ENCODE data around the gene CCDC146. TPM values are rescaled to one million over a fixed set of nuclear protein-coding genes. Genes with fewer than 3 reads are reported as not detected.

CCDC146 gene
- total and polyA plus RNA-seq, 2 of the 13 experiments (the other 11 are each of a cell fraction or from before 2014, with no cell fraction given): 2.4 to 4.1 TPM

DNA sequence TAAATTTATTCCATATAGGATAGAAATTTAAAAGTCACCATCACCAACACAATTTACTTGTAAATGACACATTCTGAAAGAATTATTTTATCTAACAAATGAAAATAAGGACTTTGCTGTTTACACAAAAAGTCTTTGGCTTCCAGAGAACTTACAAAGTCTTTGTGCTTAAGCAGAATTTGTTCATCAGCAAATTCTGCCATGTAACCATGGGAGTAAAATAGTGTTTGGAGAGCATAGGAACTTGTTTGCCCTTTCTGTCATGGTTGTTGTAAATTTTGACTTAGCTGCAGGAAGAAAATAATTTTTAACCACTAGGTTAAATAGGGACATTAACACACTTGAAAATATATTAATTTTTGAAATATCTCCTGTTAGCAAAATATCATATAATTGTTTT is 62.0 kb downstream of the CCDC146 start:
- FAIRE-seq: no peak
- CTCF ChIA-PET (ENCODE audit: low intra/inter-chr PET ratio, low total read pairs): no interaction called here
- TF ChIP-seq ZNF296 (CRISPR knock-in tag; conservative IDR thresholded peaks at IDR 0.05): no peak
- no peak for TF ChIP-seq ZNF251 (CRISPR knock-in tag; IDR thresholded peaks at IDR 0.05)
- no peak for TF ChIP-seq RELA (CRISPR knock-in tag; IDR thresholded peaks at IDR 0.05)

DNA sequence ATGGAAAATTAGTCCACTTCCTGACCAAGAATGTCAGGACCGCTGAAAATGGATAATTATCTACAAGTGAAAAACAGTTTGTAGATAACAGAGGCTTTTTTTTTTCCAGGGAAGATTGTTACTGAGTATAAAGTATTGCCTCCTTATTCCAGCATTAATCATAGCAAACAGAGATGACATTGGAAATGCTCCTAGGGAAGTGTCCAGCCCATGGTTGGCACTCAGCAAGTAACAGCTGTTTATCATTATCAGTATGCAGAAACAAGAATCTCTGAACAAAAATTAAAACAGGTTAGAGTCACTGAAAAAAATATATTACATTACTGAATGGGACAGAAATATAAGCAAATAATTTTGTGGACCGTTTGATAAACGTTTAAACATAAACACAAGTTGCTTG is 62.6 kb downstream of the CCDC146 start:
- in situ Hi-C loops (cut with HindIII; ENCODE audit: extremely low pct_ligation_motif_present, low pct_unique_long_range_greater_than_20kb): no loop called here

More for the DNA sequence above, 62.0 kb downstream of the CCDC146 start:
- POLR2A ChIA-PET: no interaction called here
- ATAC-seq (no peak), DNase-seq (ENCODE audit: low spot score) (no peak)
- Histone ChIP-seq H3K9me3 (ENCODE audit: low read length) (no peaks in the 10 kb centered on the region), H3K4me1 (ENCODE audit: insufficient read depth, low read length) (peaks cover 19% of the 10 kb centered on the region), H3K9ac (ENCODE audit: insufficient read depth, low read depth, low read length) (no peak overlapping the region), H3K27ac (ENCODE audit: extremely low read length, insufficient read depth, low read length) (no peak overlapping the region), H3K36me3 (replicated peaks in 1 of 2; ENCODE audit: control insufficient read depth in 1 of 2, insufficient read depth in 2 of 2, low read length in 2 of 2) (no peaks in the 10 kb centered on the region), H3K79me2 (ENCODE audit: insufficient read depth, low read length) (no peaks in the 10 kb centered on the region), H3K4me3 (replicated peaks in 1 of 3; ENCODE audit: insufficient read depth in 1 of 3, low read depth in 2 of 3, low read length in 3 of 3) (no peak overlapping the region), H3K4me2 (ENCODE audit: low read depth, low read length) (no peak overlapping the region), H3K27me3 (ENCODE audit: control insufficient read depth in 1 of 2, insufficient read depth in 2 of 2, low read length in 2 of 2) (no peaks in the 10 kb centered on the region), H2AFZ (ENCODE audit: low read length) (no peak overlapping the region), H4K20me1 (ENCODE audit: insufficient read depth, low read length) (no peaks in the 10 kb centered on the region)
- intact Hi-C loops (cut with micrococcal nuclease; ENCODE audit: unreplicated experiment) (no loop called here), in situ Hi-C loops (cut with HindIII; ENCODE audit: extremely low pct_ligation_motif_present, low pct_unique_long_range_greater_than_20kb) (no loop called here)
- BruUV-seq (replicated peaks): no TSS peak

More for the DNA sequence above, 62.6 kb downstream of the CCDC146 start:
- no peak overlapping the region for H3K4me2 ChIP-seq (ENCODE audit: low read depth, low read length)
- H2AFZ ChIP-seq (ENCODE audit: low read length): no peak overlapping the region
- POLR2A ChIA-PET: no interaction called here
- H3K9me3 ChIP-seq (ENCODE audit: low read length): no peaks in the 10 kb centered on the region
- WGBS (ENCODE audit: low lambda C conversion rate): 88% methylated on average over 3 of the region's 3 CpGs
- no peaks in the 10 kb centered on the region for H3K79me2 ChIP-seq (ENCODE audit: insufficient read depth, low read length)
- H3K27me3 ChIP-seq (ENCODE audit: control insufficient read depth in 1 of 2, insufficient read depth in 2 of 2, low read length in 2 of 2): no peaks in the 10 kb centered on the region
- no peak for TF ChIP-seq ZNF331 (CRISPR knock-in tag; IDR thresholded peaks at IDR 0.05)
- FAIRE-seq (no peak), ATAC-seq (no peak), DNase-seq (ENCODE audit: low spot score) (no peak)
- H3K4me1 ChIP-seq (ENCODE audit: insufficient read depth, low read length): peaks cover 19% of the 10 kb centered on the region
- intact Hi-C loops (cut with micrococcal nuclease; ENCODE audit: unreplicated experiment): no loop called here
- CTCF ChIA-PET (ENCODE audit: low intra/inter-chr PET ratio, low total read pairs): no interaction called here
- BruUV-seq (replicated peaks): no TSS peak
- no peaks in the 10 kb centered on the region for H4K20me1 ChIP-seq (ENCODE audit: insufficient read depth, low read length)
- no peak overlapping the region for H3K27ac ChIP-seq (ENCODE audit: extremely low read length, insufficient read depth, low read length)
- no peak overlapping the region for H3K4me3 ChIP-seq (replicated peaks in 1 of 3; ENCODE audit: insufficient read depth in 1 of 3, low read depth in 2 of 3, low read length in 3 of 3)
- no peaks in the 10 kb centered on the region for H3K36me3 ChIP-seq (replicated peaks in 1 of 2; ENCODE audit: control insufficient read depth in 1 of 2, insufficient read depth in 2 of 2, low read length in 2 of 2)
- no peak overlapping the region for H3K9ac ChIP-seq (ENCODE audit: insufficient read depth, low read depth, low read length)
